ENCODE results near the gene NUFIP2.
"Not testable (repeated sequence)": the region's sequence is repeated elsewhere in the genome, so short reads cannot be mapped to it uniquely, and the experiment has no call there.

The NUFIP2 gene, protein sequence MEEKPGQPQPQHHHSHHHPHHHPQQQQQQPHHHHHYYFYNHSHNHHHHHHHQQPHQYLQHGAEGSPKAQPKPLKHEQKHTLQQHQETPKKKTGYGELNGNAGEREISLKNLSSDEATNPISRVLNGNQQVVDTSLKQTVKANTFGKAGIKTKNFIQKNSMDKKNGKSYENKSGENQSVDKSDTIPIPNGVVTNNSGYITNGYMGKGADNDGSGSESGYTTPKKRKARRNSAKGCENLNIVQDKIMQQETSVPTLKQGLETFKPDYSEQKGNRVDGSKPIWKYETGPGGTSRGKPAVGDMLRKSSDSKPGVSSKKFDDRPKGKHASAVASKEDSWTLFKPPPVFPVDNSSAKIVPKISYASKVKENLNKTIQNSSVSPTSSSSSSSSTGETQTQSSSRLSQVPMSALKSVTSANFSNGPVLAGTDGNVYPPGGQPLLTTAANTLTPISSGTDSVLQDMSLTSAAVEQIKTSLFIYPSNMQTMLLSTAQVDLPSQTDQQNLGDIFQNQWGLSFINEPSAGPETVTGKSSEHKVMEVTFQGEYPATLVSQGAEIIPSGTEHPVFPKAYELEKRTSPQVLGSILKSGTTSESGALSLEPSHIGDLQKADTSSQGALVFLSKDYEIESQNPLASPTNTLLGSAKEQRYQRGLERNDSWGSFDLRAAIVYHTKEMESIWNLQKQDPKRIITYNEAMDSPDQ

DNA sequence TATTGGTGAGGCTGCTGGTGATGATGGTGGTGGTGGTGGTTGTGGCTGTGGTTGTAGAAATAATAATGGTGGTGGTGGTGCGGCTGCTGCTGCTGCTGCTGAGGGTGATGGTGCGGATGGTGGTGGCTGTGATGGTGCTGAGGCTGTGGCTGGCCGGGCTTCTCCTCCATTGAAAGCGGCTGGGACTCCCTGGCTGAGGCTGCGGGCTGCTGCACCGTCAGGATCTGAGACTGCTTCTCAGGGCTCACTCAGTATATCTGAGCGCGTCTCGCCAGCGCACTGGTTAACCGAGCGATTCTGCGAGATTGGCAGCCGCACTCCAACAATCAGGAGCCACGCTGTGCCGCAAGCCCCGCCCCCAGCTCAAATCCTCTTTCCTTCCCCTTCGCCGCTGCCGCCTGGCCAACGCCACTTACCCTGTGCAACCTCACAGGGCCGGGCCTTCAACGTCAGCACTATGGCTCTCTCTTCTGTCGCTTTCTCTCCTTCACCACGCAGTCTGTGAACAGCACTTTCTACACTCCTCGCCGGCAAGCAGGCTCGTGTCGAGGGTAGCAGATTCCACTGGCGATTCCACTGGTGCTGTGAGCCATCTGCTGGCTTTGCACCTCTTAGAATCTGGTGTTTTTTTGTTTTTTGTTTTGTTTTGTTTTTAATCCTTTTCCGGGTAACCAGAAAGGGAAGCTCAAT lies at the start of gene NUFIP2:
TSS of gene NUFIP2 (minus strand) at position 259 of the 690 bp plus-strand sequence. CDS start at position 170, 89 bp downstream.
- peak; percentile 98 for DNase-seq

DNA sequence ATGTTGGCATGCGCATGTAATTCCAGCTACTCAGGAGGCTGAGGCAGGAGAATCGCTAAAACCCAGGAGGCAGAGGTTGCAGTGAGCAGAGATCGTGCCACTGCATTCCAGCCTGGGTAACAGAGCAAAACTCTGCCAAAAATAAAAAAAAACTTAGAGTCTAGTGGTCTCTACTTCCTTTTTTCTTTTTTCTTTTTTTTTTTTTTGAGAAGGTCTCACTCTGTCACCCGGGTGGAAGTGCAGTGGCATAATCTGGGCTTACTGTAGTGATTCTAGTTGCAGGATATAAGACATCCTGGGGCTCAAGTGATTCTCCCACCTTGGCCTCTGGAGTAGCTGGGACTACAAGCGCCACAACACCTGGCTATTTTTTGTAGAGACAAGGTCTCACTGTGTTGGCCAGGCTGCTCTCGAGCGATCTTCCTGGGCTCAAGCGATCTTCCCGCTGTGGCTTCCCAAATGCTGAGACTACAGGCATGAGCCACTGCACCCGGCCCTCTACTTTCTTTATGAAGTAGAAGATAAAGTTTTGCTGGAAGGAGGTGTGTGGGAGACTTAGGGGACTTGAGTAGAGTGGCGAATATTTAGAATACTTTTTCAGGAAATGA lies 48.3 kb upstream of the NUFIP2 start:
- no peak for DNase-seq

DNA sequence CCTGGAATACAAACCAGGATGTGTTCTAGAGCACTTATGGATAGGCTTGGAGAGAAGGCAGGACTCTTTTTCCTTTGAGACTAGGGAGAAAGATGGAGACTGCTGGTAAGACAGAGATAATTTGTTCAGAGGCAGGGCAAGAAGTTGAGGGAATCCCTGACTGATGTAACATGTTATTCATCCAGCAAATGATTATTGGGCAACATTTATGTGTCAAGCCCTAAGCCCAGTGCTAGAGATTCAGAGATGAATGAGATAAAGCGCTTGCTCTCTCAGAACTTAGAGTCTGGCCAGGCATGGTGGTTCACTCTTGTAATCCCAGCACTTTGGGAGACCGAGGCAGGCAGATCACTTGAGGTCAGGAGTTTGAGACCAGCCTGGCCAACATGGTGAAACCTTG lies 47.8 kb upstream of the NUFIP2 start:
- DNase-seq = peak; percentile 22

DNA sequence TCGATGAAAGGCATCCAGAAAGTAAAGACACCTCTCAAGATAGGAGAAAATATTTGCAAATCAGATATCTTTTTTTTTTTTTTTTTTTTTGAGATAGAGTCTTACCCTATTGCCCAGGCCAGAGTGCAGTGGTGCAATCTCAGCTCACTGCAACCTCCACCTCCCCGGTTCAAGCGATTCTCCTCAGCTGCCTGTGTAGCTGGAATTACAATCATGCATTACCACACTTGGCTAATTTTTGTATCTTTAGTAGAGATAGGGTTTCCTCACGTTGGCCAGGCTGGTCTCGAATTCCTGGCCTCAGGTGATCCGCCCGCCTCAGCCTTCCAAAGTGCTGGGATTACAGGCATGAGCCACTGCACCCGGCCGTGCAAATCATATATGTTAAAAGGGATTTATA lies 45.1 kb upstream of the NUFIP2 start:
- DNase-seq = not testable (repeated sequence)

DNA sequence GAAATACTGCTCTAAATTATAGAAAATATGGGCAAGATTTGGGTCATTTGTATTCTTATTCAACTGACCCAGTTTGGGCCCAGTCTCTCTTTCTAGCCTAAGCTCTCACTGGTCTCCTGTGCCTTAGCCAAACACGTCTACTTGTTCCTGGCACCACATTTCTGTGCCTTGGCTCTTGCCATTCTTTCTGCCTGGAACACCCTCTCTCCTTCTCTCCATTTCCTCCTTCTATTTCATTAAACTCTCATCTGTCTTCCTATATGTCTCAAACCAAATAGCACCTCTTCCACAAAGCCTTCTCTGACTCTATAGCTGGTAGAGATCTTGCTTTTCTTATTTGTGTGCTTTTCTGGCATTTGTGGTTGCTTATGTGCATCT lies 37.7 kb upstream of the NUFIP2 start:
- DNase-seq = no peak

DNA sequence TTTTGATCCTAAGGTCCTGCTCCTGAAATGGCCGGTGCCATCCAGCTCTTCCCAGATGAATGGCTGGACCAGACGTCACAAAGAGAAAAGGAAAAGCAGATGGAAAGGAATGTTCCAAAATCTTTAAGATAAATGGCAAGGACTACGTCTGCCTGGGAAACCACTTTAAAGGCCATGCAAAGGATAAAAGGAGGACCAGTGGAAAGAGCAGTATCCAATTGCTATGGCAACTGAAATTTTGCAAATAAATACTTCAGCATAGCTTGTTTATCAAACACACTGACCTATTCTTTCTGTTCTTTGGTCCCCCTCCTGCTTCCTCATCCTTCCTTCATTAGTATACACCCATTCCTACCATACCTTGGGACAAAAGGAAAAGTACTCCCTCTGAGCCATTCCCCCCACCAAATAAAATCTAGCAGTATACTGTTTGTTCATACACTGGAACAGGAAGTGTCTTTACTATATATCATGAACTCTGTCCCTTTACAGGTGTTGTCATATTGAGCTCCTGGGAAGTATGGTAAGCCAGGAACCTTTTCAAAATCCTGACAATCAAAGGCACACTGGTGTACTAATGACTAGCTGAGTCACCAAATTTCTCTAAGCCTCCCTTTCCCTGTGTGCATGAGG lies 37.2 kb upstream of the NUFIP2 start:
- no peak for DNase-seq

DNA sequence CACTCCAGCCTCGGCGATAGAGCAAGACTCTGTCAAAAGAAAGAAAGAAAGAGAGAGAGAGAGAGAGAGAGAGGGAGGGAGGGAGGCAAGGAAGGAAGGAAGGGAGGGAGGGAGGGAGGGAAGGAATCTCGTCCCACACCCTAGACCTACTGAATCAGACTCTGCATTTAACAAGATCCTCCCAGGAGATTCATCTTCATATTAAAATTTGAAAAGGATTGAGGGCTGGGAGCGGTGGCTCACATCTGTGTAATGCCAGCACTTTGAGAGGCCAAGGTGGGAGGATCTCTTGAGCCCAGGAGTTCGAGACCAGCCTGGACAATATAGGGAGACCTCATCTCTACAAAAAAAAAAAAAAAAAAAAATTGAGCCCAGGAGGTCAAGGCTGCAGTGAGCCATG lies 33.5 kb upstream of the NUFIP2 start:
- DNase-seq = no peak

DNA sequence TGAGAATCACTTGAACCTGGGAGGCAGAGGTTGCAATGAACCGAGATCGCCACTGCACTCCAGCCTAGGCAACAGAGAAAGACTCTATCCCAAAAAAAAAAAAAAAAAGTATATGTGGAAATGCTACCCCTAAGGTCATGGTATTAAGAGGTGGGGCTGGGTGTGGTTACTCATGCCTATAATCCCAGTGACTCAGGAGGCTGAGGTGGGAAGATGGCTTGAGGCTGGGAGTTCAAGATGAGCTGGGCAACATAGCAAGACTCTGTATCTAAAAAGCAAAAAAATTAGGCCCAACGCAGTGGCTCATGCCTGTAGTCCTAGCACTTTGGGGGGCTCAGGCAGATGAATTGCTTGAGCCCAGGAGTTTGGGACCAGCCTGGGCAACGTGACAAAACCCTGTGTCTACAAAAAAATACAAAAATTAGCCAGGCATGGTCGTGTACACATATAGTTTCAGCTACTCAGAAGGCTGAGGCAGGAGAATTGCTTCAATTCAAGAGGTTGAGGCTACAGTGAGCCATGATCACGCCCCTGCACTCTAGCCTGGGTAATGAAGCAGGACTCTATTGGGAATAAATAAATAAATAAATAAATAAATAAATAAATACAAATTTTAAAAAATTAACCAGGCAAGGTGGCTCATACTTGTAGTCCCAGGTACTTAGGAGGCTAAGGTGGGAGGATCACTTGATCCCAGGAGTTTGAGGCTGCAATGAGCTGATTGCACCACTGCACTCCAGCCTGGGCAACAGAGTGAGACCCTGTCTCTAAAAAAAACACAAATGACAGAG lies 32.3 kb upstream of the NUFIP2 start:
- DNase-seq = no peak

DNA sequence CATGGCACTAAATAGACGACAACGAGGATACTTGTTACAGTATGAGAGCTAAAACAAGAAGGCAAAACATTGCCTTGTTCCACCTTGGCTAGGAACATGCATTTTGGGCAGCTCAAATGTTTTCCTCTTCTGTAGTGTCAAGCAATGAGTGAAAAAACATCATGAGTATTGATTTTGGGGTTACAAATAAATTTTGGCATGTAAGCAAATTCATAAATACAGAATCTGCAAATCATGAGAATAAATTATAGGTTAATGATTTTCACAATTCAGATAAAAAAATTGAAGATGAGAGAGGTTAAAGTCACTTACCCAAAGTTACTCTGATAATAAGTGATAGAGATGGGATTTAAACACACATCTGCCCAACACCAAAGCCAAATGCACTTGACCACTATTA lies 28.4 kb upstream of the NUFIP2 start:
- DNase-seq = no peak

DNA sequence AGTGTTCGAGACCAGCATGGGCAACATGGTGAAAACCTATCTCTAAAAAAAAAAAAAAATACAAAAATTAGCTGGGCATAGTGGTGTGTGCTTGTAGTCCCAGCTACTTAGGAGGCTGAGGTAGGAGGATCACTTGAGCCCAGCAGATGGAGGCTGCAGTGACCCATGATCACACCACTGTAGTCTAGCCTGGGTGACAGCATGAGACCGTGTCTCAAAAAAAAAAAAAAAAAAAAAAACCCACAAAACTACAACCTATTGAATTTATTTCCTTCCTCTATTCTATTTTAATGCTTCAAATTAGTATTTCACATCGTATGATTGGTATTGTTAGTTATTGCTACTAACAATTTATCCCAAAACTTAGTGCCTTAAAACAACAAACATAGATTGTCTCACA lies 9.4 kb upstream of the NUFIP2 start:
- no peak for DNase-seq

DNA sequence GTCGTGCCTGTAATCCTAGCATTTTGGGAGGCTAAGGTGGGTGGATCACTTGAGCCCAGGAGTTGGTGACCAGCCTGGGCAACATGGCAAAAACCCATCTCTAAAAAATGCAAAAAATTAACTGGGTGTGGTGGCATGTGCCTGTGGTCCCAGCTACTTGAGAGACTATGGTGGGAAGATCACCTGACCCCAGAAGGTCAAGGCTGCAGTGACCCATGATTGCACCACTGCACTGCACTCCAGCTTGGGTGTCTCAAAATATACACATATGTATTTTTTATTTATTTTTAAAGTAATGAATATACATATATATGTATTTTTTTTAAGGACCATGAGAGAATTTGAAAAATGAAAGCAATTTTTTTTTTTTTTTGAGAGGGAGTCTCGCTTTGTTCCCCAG lies 5.1 kb upstream of the NUFIP2 start:
- no peak for DNase-seq

DNA sequence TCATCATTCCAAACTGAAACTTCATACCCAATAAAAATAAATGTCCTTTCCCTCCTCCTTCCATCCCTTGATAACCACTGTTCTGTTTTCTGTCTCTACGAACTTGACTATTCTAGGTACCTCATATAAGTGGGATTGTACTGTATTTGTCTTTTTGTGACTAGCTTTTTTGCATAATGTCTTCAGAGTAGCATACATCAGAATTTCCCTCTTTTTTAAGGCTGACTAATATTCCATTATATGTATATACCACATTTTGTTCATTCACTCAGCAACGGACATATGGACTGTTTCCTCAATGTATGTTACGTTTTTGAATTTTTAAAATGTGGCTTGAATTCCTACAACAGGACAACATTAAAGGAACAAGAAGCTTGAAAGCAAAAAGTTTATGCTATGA lies 1.5 kb upstream of the NUFIP2 start:
- DNase-seq = no peak

DNA sequence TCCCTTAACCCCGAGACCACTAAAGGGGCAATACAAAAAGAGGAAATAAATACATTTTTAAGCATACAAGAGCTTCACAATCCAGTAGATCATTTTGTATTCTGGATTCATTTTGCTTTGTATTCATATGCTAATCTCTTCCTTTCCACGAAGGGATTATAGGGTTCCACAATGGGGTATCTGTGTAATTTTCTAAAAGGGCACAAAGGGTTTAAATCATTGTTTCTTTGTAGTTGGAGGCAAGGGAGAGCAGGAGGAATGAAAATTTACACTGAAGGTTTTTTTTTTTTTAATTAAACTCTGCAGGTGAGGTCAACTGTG lies 592 bp upstream of the NUFIP2 start:
- no peak for DNase-seq

DNA sequence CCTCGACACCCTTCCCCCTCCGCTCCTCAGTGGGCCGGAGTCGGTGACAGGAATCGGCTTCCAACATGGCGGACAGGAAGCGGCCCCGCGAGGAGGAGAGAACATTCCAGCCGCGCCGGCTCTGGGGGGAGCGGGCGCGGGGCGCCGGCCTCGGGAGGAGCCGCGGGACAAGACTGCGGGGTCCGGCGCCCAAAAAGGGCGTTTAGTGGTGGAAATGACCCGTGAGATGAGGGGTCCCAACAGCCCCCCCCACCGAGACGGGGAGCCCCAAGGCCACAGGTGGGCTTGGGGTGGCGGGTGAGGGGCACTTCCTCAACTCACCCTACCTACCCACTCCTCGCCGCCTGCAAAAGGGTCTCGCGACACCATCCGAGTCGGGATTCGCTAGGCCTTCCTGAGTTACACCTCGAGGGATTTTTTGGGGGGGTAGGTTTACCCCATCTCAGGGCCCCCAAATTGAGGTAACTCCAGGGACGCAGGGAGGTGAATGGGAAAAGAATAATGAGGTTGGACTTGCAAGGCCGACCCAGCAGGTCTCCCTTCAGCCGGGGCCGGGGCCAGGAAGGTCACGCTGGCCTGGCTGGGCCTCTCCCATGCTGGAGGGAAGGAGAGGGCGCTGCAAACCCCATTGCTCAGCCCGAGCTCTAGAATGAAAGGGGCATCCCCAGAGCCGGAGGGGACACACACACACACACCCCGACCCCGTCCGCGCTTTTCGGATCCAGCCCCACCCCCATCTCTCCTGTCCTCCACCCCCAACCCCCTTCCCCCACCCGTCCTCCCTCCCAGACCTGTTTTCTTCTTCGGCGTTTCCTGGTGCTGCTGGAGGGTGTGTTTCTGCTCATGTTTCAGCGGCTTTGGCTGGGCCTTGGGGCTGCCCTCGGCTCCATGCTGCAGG lies 707 bp downstream of the NUFIP2 start:
- peak; percentile 66 for DNase-seq

DNA sequence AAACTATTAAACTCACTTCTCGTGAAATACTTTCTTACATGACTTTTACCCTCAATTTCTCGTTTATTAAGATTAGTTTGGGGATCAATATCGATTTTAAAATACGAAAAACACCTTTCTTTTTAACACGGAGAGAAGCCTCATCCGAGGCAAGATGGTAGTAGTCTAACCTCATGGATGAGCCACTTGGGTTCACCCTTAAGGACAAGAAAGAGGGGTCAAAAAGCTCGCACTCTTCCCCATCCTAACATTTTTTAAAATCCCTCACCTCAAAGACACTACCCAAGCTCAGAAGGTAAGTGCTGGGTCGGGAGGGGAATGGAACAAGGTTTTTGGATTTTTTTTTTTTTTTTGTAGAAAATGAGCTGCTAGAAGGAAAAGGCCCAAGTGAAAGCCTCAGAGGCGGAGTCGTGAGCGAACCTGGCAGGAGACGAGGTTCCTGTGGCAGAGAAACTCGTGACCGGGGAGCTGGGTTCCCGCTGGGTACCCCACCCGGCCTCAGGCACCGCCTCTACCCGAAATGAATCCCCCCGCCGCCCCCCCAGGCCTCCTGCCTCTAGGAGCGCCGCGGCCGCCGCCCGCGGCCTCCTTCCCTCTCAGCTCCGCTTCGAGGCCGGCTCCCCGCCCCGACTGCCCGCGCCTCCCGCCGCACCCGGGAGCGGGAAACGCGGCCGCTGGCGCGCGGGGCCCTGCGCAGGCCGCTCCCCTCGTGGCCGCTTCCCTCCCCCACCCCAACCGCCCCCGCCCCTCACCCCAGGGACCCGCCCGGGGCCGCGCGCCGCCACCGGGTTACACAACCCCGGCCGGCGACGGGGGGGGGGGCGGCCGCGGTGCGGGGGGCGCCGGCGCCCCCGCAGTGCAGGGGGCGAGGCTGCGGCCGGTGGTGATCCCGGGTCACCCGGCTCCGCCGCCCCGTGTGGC lies 1.6 kb downstream of the NUFIP2 start:
- peak; percentile 36 for DNase-seq

DNA sequence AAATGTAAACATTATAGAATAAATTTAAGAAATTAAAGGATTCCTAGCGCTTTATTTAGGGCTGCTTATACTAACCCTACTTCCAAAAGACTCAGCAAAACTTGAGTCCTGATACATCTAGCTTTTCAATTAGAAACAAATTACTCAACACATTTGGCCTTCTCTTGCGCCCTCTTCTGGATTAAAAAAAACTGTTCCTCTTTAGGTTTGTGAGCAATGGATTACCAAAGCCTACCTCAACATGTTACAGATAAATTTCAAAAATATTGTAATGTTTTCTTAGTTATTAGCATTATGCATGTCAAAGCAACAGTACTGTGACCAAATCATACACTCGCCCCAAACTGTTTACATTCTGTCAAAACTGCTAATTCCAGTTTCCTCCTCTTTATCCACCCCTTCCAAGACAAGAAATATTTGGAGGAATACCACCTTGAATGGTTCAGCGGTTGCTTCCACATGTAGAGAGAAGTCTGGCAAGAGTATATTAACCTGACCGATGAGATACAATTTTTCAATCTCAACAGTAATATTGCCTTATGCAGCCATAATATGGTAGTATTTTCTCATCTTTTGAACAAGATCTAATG lies 2.7 kb downstream of the NUFIP2 start:
- DNase-seq = peak; percentile 71

DNA sequence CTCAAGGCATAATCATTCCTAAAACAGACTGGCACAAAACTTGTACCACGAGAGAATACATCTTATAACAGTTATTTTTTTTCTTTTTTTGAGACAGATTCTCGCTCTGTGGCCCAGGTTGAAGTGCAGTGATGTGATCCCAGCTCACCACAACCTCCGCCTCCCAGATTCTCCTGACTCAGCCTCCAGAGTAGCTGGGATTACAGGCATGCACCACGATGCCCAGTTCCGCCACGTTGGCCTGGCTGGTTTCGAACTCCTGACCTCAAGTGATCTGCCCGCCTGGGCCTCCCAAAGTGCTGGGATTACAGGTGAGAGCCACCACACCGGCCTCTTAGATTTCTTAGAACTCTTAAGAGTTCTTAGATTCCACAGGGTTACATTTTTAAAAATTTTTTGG lies 4.1 kb downstream of the NUFIP2 start:
- DNase-seq = no peak

DNA sequence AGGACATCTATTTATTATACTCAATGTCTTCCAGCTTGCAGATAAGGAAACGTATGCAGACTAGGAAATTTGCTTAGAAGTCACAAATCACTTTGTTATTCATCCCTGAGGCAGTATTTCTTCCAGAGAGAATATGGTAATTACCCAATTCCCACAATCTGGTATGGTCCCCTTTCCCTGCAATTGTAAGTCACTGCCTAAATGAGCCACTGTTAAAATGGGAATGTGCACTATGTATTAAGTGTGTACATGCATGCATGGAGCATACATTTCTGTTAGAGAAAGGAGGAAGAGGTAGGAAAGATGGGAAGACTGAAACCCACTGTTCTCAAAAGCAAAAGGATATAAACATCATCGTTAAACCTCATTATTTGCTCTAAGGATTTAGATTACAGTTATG lies 10.0 kb downstream of the NUFIP2 start:
- no peak for DNase-seq

DNA sequence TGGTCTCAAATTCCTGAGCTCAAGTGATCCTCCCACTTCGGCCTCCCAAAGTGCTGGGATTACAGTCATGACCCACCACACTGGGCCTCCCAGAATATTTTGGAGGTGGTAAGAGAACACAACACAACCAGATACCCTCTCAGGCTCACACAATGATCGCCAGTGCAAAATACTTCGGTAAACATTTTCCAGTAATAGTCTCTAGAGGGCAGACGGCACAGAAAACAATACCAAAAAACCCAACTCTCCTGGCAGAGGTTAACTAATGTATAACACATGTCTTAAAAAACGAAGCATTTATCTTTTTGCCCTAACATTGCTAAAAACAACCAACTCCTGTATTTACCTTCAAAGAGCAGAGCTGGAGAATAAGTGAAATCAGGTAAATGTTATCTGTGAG lies 10.5 kb downstream of the NUFIP2 start:
- DNase-seq = peak; percentile 12

All from fibroblast of skin of right biceps (primary cell).